ENCODE results near the gene SSBP4.
A peak's percentile ranks its signal among the peaks of the same experiment; 100 is the strongest.
"Not testable (repeated sequence)": the region's sequence is repeated elsewhere in the genome, so short reads cannot be mapped to it uniquely, and the experiment has no call there.

SSBP4 gene

DNA sequence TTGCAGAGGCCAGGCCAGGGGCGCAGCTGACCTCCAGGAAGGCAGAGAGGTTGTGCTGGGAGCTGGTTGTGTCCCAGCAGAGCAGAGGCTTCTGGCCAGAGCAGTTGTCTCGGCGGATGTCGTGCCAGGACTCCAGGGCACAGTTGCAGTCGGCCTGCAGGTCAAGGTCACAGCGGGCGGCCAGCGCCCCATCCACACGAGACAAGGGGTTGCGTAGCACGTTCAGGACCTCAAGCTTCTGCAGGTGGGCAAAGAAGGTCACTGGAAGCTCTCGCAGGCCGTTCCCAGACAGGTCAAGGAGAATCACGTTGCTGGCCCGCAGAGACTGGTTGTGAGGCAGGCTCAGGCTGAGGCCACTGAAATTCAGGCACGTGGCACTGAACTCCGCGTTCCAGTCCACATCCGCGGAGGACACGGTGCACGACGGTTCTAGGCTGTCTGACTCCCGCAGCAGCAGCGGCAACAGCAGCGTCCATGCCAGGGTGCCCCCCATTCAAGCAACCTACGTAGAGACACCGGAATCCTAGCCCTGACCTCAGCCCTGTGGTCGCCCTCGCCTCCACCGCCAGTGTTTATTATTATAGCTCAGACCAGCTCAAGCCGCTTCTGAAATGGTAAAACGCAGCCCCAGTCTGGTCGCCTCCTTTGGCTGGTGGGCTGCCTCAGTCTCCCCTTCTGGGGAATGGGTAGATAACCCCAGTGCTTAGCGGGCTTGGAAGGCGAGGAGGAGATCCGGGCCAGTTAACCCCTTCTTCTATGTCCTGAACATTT, 22.5 kb upstream of the SSBP4 start:
- no peak for DNase-seq

GRCh38 chr19:18397242-18398202, 21.7 kb upstream of the SSBP4 start, which contains the start of gene LRRC25:
Gene LRRC25, minus strand, starts transcription at chr19:18397622. Its CDS starts 659 bp downstream, at chr19:18396963.
- DNase-seq = peak; percentile 82 to 88

DNA sequence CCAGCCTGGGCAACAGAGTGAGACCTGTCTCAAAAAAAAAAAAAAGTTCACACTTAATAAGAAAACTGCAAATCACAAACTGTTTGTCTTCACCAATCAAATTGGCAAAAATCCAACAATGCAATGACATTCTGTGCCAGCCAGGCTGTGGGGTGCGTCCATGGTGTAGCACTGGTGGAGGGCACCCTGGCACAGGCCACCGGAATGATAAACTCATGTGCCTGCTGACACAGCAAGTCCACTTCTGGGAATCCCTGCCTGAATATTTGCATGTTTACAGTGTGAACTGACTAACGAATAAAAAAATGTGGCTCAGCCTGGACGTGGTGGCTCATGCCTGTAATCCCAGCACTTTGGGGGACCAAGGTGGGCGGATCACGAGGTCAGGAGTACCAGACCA, 20.2 kb upstream of the SSBP4 start:
- no peak for DNase-seq

GRCh38 chr19:18401580-18402112, 17.6 kb upstream of the SSBP4 start:
- DNase-seq = peak; percentile 99

DNA sequence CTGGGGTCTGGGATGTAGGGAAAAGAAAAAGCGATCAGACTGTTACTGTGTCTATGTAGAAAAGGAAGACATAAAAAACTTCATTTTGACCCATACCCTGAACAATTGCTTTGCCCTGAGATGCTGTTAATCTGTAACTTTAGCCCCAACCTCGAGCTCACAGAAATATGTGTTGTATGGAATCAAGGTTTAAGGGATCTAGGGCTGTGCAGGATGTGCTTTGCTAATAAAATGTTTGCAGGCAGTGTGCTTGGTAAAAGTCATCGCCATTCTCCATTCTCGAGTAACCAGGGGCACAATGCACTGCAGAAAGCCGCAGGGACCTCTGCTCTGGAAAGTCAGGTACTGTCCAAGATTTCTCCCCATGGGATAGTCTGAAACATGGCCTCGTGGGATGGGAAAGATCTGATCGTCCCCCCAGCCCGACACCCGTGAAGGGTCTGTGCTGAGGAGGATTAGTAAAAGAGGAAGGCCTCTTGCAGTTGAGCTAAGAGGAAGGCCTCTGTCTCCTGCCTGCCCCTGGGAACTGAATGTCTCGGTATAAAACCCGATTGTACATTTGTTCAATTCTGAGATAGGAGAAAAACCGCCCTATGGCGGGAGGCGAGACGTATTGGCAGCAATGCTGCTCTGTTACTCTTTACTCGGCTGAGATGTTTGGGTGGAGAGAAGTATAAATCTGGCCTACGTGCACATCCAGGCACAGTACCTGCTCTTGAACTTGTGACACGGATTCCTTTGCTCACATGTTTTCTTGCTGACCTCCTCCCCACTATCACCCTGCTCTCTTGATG, 16.5 kb upstream of the SSBP4 start:
- DNase-seq = not testable (repeated sequence)

- DNase-seq = not testable (repeated sequence)
These were observed 13.4 kb upstream of the SSBP4 start for GRCh38 chr19:18405754-18406153.

- no peak for DNase-seq
These were observed 12.4 kb upstream of the SSBP4 start for GRCh38 chr19:18406749-18407148.

GRCh38 chr19:18408053-18408476, 11.1 kb upstream of the SSBP4 start:
- DNase-seq = peak; percentile 46 to 63

GRCh38 chr19:18412610-18413239, 6.5 kb upstream of the SSBP4 start:
- no peak for DNase-seq

DNA sequence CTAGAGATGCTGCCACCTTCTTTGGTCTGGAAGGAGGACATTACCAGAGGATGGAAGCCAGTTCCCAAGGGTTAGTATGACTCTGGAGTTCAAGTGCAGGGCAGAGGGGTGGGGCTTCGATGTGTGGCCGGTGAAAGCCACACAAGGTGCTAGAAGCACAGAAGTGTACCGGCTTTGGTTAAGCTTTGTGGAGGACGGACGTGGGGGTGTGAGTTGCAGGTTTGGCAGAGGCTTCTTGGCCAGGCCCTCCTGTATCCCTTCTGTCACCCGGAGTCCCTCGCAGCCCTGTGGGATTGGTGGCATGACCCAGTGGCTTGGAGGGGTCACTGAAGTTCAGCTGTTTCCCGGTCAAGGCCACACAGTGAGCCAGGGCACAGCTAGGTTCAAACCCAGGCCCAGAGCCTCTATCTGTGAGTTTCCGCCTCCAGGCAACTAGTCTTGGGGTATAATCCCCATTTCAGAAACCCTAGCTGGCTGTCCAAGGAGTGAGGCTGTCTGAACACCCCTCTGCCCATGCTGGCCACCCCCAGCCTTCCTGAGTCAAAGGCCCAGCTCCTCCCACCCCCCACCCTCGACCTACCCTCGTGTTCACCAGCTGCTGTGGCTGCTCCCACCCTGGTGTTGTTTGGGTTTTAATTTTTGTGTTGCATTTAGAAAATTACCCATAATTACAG, 4.6 kb upstream of the SSBP4 start:
- peak; percentile 23 to 42 for DNase-seq

DNA sequence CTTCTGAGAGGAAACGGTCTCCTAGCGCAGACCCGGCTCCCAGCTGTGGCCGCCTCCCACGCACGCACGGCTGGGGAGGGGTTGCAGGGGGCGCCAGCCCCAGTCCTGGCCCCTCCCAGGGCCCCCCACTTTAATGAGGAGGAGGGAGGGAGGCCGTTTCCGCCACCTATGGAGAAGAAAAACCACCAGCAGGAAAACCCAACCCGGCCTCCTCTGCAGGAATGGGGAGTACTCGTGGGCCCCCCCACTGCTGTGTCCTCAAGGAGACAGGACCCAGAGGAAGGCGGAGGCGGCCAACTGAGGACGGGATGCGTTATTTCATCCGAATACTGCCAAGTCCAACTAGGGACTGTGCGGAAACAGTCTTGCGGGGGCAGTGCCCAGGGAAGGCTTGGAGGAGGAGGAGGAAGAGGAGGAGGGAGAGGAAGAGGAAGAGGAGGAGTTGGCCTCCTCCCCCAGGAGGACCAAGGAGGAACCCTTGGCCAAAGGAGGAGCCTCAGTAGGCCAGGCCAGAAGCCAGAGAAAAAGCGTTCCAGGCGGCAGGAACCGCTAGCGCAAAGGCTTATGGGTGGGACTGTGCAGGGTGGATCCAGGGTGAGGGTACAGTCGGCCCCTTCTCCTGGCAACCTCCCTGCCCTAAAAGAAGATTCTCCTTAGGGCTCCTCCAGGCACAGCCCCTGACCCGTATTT, 3.9 kb upstream of the SSBP4 start:
- DNase-seq = peak; percentile 96 to 98

DNA sequence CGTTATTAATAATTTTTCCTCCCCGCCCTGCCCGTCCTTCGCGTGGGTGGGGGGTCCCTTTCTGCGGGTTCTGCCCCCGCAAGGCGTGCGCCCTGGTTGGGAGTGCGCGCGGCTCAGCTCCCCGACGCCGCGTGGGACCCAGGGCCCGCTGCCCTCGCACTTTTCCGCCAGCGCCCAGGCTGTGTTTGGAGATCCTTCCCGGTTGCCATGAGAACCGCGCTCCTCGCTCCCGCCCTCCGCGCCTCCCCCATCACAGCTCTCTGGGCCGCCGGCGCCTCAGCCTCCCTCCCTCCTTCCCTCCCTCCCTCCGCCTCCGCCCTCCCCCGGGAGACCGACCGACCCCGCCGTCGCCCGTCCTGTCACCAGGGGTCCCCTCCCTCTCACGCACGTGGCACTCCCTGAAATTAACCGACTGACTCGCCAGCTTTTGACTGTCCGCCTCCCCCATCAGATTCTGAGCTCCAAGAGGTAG, 2.4 kb upstream of the SSBP4 start:
- peak; percentile 91 to 92 for DNase-seq

DNA sequence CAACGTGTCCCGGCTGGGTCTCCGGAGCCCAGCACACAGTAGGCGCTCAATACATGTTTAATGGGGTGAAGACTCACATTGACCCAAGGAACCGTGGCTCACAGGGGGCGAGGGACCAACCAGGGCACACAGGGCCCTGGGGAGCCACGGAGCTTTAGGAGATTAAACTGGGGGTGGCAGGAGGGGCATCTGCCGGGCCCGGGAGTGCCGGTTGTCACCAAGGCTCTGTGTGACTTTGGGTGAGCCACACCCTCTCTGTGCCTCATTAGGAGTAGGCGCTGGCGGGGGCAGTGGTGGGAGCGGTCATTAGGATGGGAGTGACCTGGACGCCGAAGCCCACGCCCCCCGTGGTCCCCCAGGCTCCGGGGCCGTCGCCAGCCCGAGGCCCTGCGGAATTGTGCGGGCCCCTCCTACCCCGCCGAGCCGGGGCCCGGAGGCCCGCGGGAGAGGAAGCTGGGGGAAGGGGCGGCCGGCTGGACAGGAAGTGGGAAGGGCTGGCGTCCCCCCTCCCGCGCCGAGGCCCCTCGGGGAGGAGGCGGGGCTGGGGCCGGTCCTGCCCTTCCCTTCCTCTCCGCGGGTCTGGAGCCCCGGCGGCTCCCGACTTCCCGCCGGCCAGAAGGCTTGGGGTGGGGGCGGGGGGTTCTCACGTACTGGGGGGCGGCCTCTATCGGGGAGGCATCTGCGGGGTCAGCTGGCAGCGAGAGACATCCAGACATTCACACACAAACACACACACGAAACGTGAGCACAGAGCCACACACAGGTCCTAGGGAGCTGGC, 1.8 kb upstream of the SSBP4 start:
- DNase-seq = peak; percentile 79 to 84

DNA sequence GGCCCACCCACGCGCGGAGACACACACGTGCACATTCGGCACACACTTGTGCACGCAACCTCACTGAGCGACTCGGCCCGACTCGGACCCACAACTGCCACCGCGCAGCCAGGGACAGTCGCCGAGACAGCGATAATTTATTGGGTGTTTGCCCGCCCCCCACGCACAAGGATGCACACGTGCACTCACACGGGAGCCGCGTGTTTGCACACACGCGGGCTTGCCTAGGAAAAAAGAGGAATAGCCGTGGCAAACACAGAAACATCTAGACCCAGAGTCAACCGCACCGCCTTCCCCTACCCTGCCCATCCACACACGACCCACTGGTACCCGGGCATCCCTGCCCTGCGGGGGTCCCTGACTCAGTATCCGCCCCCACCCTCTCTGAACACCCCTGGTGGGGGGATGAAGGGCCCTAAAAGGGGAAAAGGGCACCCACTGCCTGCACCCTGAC, 1.1 kb upstream of the SSBP4 start:
- DNase-seq = no peak

GRCh38 chr19:18418483-18419194, 559 bp upstream of the SSBP4 start:
- peak; percentile 49 to 62 for DNase-seq

- no peak for DNase-seq
These were observed 682 bp downstream of the SSBP4 start for GRCh38 chr19:18419699-18420460.

DNA sequence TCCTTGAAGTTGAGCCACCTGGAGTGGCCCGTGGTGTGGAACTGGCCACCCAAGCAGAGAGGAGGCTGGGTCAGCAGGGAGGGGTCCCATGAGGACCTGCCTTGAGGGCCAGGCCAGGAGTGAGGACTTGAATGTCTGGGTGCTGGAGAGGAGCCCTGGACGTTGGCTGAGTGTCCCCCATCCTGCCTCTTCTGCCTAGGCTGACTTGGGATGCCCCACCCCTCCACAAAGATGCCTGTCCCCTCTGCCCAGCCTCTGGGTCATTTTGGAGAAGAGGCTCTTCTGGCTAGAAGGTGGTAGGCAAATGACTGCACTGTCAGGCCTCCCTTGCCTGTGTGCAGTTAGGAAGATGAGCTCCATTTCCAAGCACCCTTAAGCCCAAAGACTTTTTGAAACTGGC, 1.7 kb downstream of the SSBP4 start:
- DNase-seq = no peak

DNA sequence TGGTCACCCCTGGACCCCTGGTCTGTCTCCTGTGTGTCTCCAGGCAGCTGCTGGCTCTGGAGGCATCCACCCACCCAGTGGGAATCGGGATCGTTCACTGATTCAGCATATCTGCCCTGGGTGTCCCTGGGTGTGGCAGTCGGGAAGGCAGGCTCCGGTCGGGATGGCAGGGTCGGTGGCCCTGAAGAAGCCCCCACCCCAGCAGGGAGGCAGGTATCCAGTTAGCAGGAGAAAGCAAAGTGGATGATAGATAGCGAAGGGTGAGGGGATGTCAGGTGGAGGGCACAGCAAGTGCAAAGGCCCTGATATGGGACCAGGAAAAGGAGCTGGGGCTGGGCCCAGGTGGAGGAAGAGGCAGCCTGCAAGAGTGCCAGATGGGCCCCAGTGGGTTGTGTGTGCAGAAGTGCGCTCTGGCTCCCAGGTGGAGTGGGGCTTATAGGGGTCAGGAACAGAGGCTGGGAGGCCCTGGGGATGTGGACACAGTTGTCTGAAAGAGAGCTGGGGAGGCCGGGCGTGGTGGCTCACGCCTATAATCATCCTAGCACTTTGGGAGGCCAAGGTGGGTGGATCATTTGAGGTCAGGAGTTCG, 2.3 kb downstream of the SSBP4 start:
- no peak for DNase-seq

All from Kasumi-1 (cell line).